H9 (cell line): Measurements from ENCODE around the gene GOLGA8S. TPM values are rescaled to one million over a fixed set of nuclear protein-coding genes. Genes with fewer than 3 reads are reported as not detected.

Source experiments
- DNase-seq: peaks from one replicate; pipeline ENCODE4 v3.0.0-alpha.2; 2017
- H2AFZ ChIP-seq: one replicate; pipeline ENCODE4 v1.6.1; 2013; ENCODE audit warnings: mild to moderate bottlenecking, low read length, control low read depth, moderate library complexity
- H2AK5ac ChIP-seq: 2 replicates; pipeline ENCODE4 v1.6.1; 2013; ENCODE audit warnings: low read length, control low read depth, mixed read lengths; ENCODE audit not compliant: insufficient read length
- H2BK120ac ChIP-seq: one replicate; pipeline ENCODE4 v1.6.1; 2013; ENCODE audit warnings: low read depth, mild to moderate bottlenecking, low read length, control low read depth, inconsistent platforms; ENCODE audit not compliant: poor library complexity, severe bottlenecking
- H2BK12ac ChIP-seq: 2 replicates; pipeline ENCODE4 v1.6.1; 2013; ENCODE audit warnings: low read length, control low read depth, mixed read lengths, low read depth; ENCODE audit not compliant: insufficient read length
- H2BK15ac ChIP-seq: 2 replicates; pipeline ENCODE4 v1.6.1; 2013; ENCODE audit warnings: low read depth, low read length, control low read depth
- H2BK20ac ChIP-seq: one replicate; pipeline ENCODE4 v1.6.1; 2013; ENCODE audit warnings: low read depth, mild to moderate bottlenecking, low read length, control low read depth, inconsistent platforms; ENCODE audit not compliant: poor library complexity, severe bottlenecking
- H2BK5ac ChIP-seq: 2 replicates; pipeline ENCODE4 v1.6.1; 2013; ENCODE audit warnings: low read length, control low read depth, mixed read lengths; ENCODE audit not compliant: insufficient read length
- H3K14ac ChIP-seq: 2 replicates; pipeline ENCODE4 v1.6.1; 2013; ENCODE audit warnings: low read length, control low read depth; ENCODE audit not compliant: insufficient read depth
- H3K18ac ChIP-seq: 2 replicates; pipeline ENCODE4 v1.6.1; 2013; ENCODE audit warnings: low read depth, mild to moderate bottlenecking, mixed read lengths, low read length, control low read depth; ENCODE audit not compliant: insufficient read length
- H3K23ac ChIP-seq: 2 replicates; pipeline ENCODE4 v1.6.1; 2013; ENCODE audit warnings: low read length, control low read depth, mixed read lengths, low read depth; ENCODE audit not compliant: insufficient read length
- H3K23me2 ChIP-seq: 2 replicates; pipeline ENCODE4 v1.6.1; 2013; ENCODE audit warnings: low read depth, mild to moderate bottlenecking, mixed read lengths, low read length, control low read depth; ENCODE audit not compliant: insufficient read length, poor library complexity, severe bottlenecking
- H3K27ac ChIP-seq: 2 replicates; pipeline ENCODE4 v1.5.1; 2013; ENCODE audit warnings: low read length, control low read depth, mixed read lengths, low read depth; ENCODE audit not compliant: insufficient read length
- H3K27me3 ChIP-seq: 2 replicates; pipeline ENCODE4 v1.6.1; 2013; ENCODE audit warnings: low read length, control low read depth, inconsistent platforms; ENCODE audit not compliant: insufficient read depth
- H3K4ac ChIP-seq: 2 replicates; pipeline ENCODE4 v1.6.1; 2013; ENCODE audit warnings: low read depth, mild to moderate bottlenecking, control low read depth, inconsistent platforms, low read length, moderate library complexity
- H3K4me1 ChIP-seq: 2 replicates; pipeline ENCODE4 v1.6.1; 2013; ENCODE audit warnings: low read length, control low read depth, inconsistent platforms; ENCODE audit not compliant: insufficient read depth
- H3K4me2 ChIP-seq: 2 replicates; pipeline ENCODE4 v1.6.1; 2013; ENCODE audit warnings: low read length, control low read depth, mixed read lengths; ENCODE audit not compliant: insufficient read length, insufficient read depth
- H3K56ac ChIP-seq: 2 replicates; pipeline ENCODE4 v1.6.1; 2013; ENCODE audit warnings: low read depth, mild to moderate bottlenecking, mixed read lengths, low read length, control low read depth; ENCODE audit not compliant: insufficient read length
- H3K79me1 ChIP-seq: 2 replicates; pipeline ENCODE4 v1.6.1; 2013; ENCODE audit warnings: low read depth, mild to moderate bottlenecking, moderate library complexity, low read length, control low read depth, inconsistent platforms; ENCODE audit not compliant: insufficient read depth, poor library complexity, severe bottlenecking
- H3K79me2 ChIP-seq: 2 replicates; pipeline ENCODE4 v1.6.1; 2013; ENCODE audit warnings: low read length, control low read depth, inconsistent platforms; ENCODE audit not compliant: insufficient read depth
- H3K9ac ChIP-seq: 2 replicates; pipeline ENCODE4 v1.6.1; 2013; ENCODE audit warnings: low read length, control low read depth, mixed read lengths; ENCODE audit not compliant: insufficient read length; ENCODE audit errors: extremely low read depth
- H3K9me3 ChIP-seq: one replicate; pipeline ENCODE4 v1.6.1; 2013; ENCODE audit warnings: low read depth, low read length, inconsistent platforms; ENCODE audit not compliant: control insufficient read depth
- H3T11ph ChIP-seq: one replicate; pipeline ENCODE4 v1.6.1; 2013; ENCODE audit warnings: mild to moderate bottlenecking, low read length, control low read depth, inconsistent platforms
- H4K20me1 ChIP-seq: one replicate; pipeline ENCODE4 v1.6.1; 2013; ENCODE audit not compliant: control insufficient read depth, insufficient read length, insufficient read depth
- H4K5ac ChIP-seq: 2 replicates; pipeline ENCODE4 v1.6.1; 2013; ENCODE audit warnings: low read depth, mild to moderate bottlenecking, mixed read lengths, low read length, control low read depth; ENCODE audit not compliant: insufficient read length
- H4K8ac ChIP-seq: replicated peaks from 2 replicates; pipeline ENCODE4 v1.6.1; 2013; ENCODE audit warnings: low read length, control low read depth, mixed read lengths, low read depth; ENCODE audit not compliant: insufficient read length
- H4K91ac ChIP-seq: 2 replicates; pipeline ENCODE4 v1.6.1; 2013; ENCODE audit warnings: low read depth, mild to moderate bottlenecking, moderate library complexity, mixed read lengths, low read length, control low read depth; ENCODE audit not compliant: insufficient read length
- H3K27ac Mint-ChIP-seq, 3 experiments: 2 replicates in 2 of 3; 3 replicates in 1 of 3; pipeline ENCODE4 v1.8.0; 2020 to 2021; ENCODE audit warnings: mixed read lengths in 3 of 3, mild to moderate bottlenecking in 1 of 3, moderate library complexity in 1 of 3
- H3K27me3 Mint-ChIP-seq: 2 replicates; pipeline ENCODE4 v1.8.0; 2021; ENCODE audit warnings: low read depth, mild to moderate bottlenecking, moderate library complexity, mixed read lengths
- H3K36me3 Mint-ChIP-seq, 3 experiments: 2 replicates in 2 of 3; 3 replicates in 1 of 3; pipeline ENCODE4 v1.8.0; 2020 to 2021; ENCODE audit warnings: low read depth in 3 of 3, mixed read lengths in 3 of 3; ENCODE audit not compliant: insufficient read depth in 1 of 3
- H3K4me1 Mint-ChIP-seq, 2 experiments: 2 replicates each; pipeline ENCODE4 v1.8.0; 2020; ENCODE audit warnings: mixed read lengths in 2 of 2
- H3K4me3 Mint-ChIP-seq, 2 experiments: 2 replicates in 1 of 2; 3 replicates in 1 of 2; pipeline ENCODE4 v1.8.0; 2020 to 2021; ENCODE audit warnings: mild to moderate bottlenecking in 2 of 2, mixed read lengths in 2 of 2, moderate library complexity in 1 of 2
- H3K9me3 Mint-ChIP-seq, 2 experiments: 2 replicates in 1 of 2; 3 replicates in 1 of 2; pipeline ENCODE4 v1.8.0; 2020; ENCODE audit warnings: mild to moderate bottlenecking in 2 of 2, mixed read lengths in 2 of 2, moderate library complexity in 1 of 2
- WGBS: extraction: QIAGEN DNeasy Blood & Tissue Kit; methylation state at CpG from one replicate; pipeline ENCODE4 v1.1.7; 2013; ENCODE audit warnings: missing lambda C conversion rate, low lambda C conversion rate, mixed read lengths; ENCODE audit not compliant: insufficient read length; ENCODE audit errors: extremely low coverage; 5-methylcytosine and 5-hydroxymethylcytosine counted together
- total RNA-seq: library from RNA; stranded (reverse); gene quantifications from 2 replicates; pipeline ENCODE4 v1.2.1, GENCODE V29; 2021
- TF ChIP-seq, protein P1 (sequence below): fragments of 200-600 bp; sonication (generic); conservative IDR thresholded peaks from 3 replicates; pipeline ENCODE4 v1.8.0; 2021; ENCODE audit warnings: antibody characterized with exemption, mild to moderate bottlenecking

The GOLGA8S gene
- total RNA-seq, 1 experiment from 2014 or later: 0.07 TPM

DNA sequence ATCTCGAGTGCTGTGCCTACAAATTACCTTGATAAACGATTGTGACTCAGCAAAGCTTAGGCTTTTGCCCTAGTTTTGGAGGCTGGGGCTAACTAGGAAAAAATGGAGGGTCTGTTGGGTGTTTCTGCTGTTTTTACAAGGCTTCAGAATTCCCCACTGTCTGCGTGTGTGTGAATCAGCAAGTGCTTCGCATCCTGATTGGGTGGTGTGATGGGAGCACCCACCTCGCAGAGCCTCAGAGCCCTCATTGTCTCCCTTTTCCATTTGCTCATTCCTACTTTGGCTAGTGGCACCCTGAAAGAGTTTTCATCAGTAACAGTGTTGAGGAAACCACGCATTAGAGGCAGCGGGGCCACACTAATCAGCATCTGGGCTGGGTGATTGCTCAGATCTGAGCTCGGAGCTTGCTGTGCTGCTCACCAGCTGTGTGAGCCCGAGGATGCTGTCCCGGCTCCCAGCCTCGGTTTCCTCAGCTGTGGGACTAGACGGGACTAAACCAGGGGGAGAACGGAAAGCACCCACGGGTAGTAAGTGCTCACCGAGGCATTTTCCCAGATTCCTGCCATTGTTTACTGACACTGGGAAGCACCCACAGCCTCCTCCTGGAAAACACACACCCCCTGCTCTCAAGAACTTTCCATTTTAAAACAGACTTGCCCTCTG, 40.6 kb downstream of the GOLGA8S start:
- no peak overlapping the region for H3K23ac ChIP-seq
- H3K4me2 ChIP-seq: no peak overlapping the region
- H3K9ac ChIP-seq: no peak overlapping the region
- no peaks in the 10 kb centered on the region for H3K4me1 ChIP-seq
- H2AFZ ChIP-seq: no peak overlapping the region
- no peak overlapping the region for H4K5ac ChIP-seq
- H4K91ac ChIP-seq: no peak overlapping the region
- peaks cover 59 to 60% of the 10 kb centered on the region in 2 experiments for H3K9me3 Mint-ChIP-seq
- H3K18ac ChIP-seq: no peak overlapping the region
- H3K79me2 ChIP-seq: no peaks in the 10 kb centered on the region
- no CpG with 5 or more reads among the region's 15 CpGs for WGBS
- H3K27me3 Mint-ChIP-seq: no peaks in the 10 kb centered on the region
- no peak overlapping the region for H3T11ph ChIP-seq
- no peak overlapping the region for H2BK12ac ChIP-seq
- H4K20me1 ChIP-seq: no peaks in the 10 kb centered on the region
- H3K27me3 ChIP-seq: no peaks in the 10 kb centered on the region
- no peak for DNase-seq
- TF ChIP-seq, protein P1, sequence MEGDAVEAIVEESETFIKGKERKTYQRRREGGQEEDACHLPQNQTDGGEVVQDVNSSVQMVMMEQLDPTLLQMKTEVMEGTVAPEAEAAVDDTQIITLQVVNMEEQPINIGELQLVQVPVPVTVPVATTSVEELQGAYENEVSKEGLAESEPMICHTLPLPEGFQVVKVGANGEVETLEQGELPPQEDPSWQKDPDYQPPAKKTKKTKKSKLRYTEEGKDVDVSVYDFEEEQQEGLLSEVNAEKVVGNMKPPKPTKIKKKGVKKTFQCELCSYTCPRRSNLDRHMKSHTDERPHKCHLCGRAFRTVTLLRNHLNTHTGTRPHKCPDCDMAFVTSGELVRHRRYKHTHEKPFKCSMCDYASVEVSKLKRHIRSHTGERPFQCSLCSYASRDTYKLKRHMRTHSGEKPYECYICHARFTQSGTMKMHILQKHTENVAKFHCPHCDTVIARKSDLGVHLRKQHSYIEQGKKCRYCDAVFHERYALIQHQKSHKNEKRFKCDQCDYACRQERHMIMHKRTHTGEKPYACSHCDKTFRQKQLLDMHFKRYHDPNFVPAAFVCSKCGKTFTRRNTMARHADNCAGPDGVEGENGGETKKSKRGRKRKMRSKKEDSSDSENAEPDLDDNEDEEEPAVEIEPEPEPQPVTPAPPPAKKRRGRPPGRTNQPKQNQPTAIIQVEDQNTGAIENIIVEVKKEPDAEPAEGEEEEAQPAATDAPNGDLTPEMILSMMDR: no peak
- no peak overlapping the region for H2BK120ac ChIP-seq
- no peak overlapping the region for H3K56ac ChIP-seq
- no peak overlapping the region for H2AK5ac ChIP-seq
- H3K14ac ChIP-seq: no peak overlapping the region
- H3K36me3 Mint-ChIP-seq: peaks cover 0 to 2% (median 1%) of the 10 kb centered on the region in 3 experiments; a peak in 4 of 7 replicates
- no peak overlapping the region for H2BK20ac ChIP-seq
- H3K27ac Mint-ChIP-seq: no peak overlapping the region; a peak in 1 of 7 replicates
- H3K79me1 ChIP-seq: no peaks in the 10 kb centered on the region
- H3K23me2 ChIP-seq: no peaks in the 10 kb centered on the region
- no peak overlapping the region for H3K4me3 Mint-ChIP-seq
- H3K4me1 Mint-ChIP-seq: peaks cover 8 to 11% of the 10 kb centered on the region in 2 experiments; a peak in 1 of 4 replicates
- H3K27ac ChIP-seq: no peak overlapping the region
- no peak overlapping the region for H4K8ac ChIP-seq
- no peak overlapping the region for H2BK5ac ChIP-seq
- H3K4ac ChIP-seq: no peak overlapping the region
- no peak overlapping the region for H2BK15ac ChIP-seq
- H3K9me3 ChIP-seq: no peaks in the 10 kb centered on the region
